A549 (cell line): Measurements from ENCODE around the gene DEFB116.

Experiments used
- E2F6 ChIP-seq: IDR thresholded peaks from 2 replicates; pipeline ENCODE4 v1.6.1; 2012; ENCODE audit warnings: low read depth, borderline replicate concordance
- POLR2A ChIP-seq: IDR thresholded peaks from 2 replicates; pipeline ENCODE4 v1.6.1; 2012; ENCODE audit warnings: mild to moderate bottlenecking, low read length

GRCh38 chr20:31260326-31260932, 48.0 kb downstream of the DEFB116 start:
- TF ChIP-seq E2F6 (no peak), POLR2A (no peak)
